Ishikawa (cell line): Measurements from ENCODE around the gene OBSCN.

Experiments
- CEBPB ChIP-seq: IDR thresholded peaks from 2 replicates; pipeline ENCODE4 v1.6.1; 2012
- CREB1 ChIP-seq: IDR thresholded peaks from 2 replicates; pipeline ENCODE4 v1.6.1; 2012; ENCODE audit warnings: low read depth
- EGR1 ChIP-seq: IDR thresholded peaks from 2 replicates; pipeline ENCODE4 v1.6.1; 2012
- EP300 ChIP-seq: IDR thresholded peaks from 2 replicates; pipeline ENCODE4 v1.6.1; 2012; ENCODE audit warnings: borderline replicate concordance
- FOXM1 ChIP-seq: IDR thresholded peaks from 2 replicates; pipeline ENCODE4 v1.6.1; 2012; ENCODE audit warnings: low read depth, borderline replicate concordance
- MAX ChIP-seq: IDR thresholded peaks from 2 replicates; pipeline ENCODE4 v1.6.1; 2012
- NFIC ChIP-seq: IDR thresholded peaks from 2 replicates; pipeline ENCODE4 v1.6.1; 2012
- RAD21 ChIP-seq: IDR thresholded peaks from 2 replicates; pipeline ENCODE4 v1.6.1; 2012; ENCODE audit warnings: low read depth
- REST ChIP-seq: IDR thresholded peaks from 2 replicates; pipeline ENCODE4 v1.6.1; 2012; ENCODE audit warnings: low read depth, mild to moderate bottlenecking
- TAF1 ChIP-seq: IDR thresholded peaks from 2 replicates; pipeline ENCODE4 v1.6.1; 2012; ENCODE audit warnings: low read depth, mild to moderate bottlenecking
- TCF12 ChIP-seq: IDR thresholded peaks from 2 replicates; pipeline ENCODE4 v1.6.1; 2012; ENCODE audit warnings: low read depth
- TEAD4 ChIP-seq: IDR thresholded peaks from 2 replicates; pipeline ENCODE4 v1.6.1; 2012
- USF1 ChIP-seq: IDR thresholded peaks from 2 replicates; pipeline ENCODE4 v1.6.1; 2012
- YY1 ChIP-seq: IDR thresholded peaks from 2 replicates; pipeline ENCODE4 v1.6.1; 2012; ENCODE audit warnings: low read depth
- ZBTB7A ChIP-seq: IDR thresholded peaks from 2 replicates; pipeline ENCODE4 v1.6.1; 2012; ENCODE audit warnings: low read depth

OBSCN gene

GRCh38 chr1:228314658-228315483 lies 107.0 kb downstream of the OBSCN start:
- TF ChIP-seq TAF1 = no peak
- TF ChIP-seq EGR1 = no peak
- no peak for TF ChIP-seq REST
- TF ChIP-seq CEBPB = no peak
- no peak for TF ChIP-seq CREB1
- TF ChIP-seq ZBTB7A = no peak
- TF ChIP-seq NFIC = no peak
- TF ChIP-seq RAD21 = no peak
- no peak for TF ChIP-seq EP300
- no peak for TF ChIP-seq TCF12
- TF ChIP-seq TEAD4 = no peak
- TF ChIP-seq MAX = no peak
- no peak for TF ChIP-seq USF1
- TF ChIP-seq YY1 = no peak
- no peak for TF ChIP-seq FOXM1

- TF ChIP-seq FOXM1 (no peak), MAX (no peak), ZBTB7A (no peak), EGR1 (no peak), RAD21 (no peak), TCF12 (no peak), TEAD4 (no peak), USF1 (no peak)
Observed at GRCh38 chr1:228315484-228315944, 107.7 kb downstream of the OBSCN start.

GRCh38 chr1:228315945-228316588 lies 108.2 kb downstream of the OBSCN start:
- TF ChIP-seq EP300 (no peak), CREB1 (no peak), ZBTB7A (no peak), USF1 (no peak), YY1 (no peak), TEAD4 (no peak), EGR1 (no peak), CEBPB (no peak), FOXM1 (no peak), RAD21 (no peak)

GRCh38 chr1:228316589-228317387 lies 108.9 kb downstream of the OBSCN start:
- TF ChIP-seq TCF12 = no peak
- no peak for TF ChIP-seq MAX
- TF ChIP-seq CEBPB = no peak
- TF ChIP-seq EP300 = no peak
- TF ChIP-seq TAF1 = no peak
- TF ChIP-seq CREB1 = no peak
- no peak for TF ChIP-seq RAD21
- TF ChIP-seq NFIC = no peak
- no peak for TF ChIP-seq YY1
- TF ChIP-seq USF1 = no peak
- TF ChIP-seq ZBTB7A = no peak
- TF ChIP-seq EGR1 = no peak
- no peak for TF ChIP-seq TEAD4
- TF ChIP-seq FOXM1 = no peak
- no peak for TF ChIP-seq REST
